CD4-positive, alpha-beta T cell treated with Interleukin-4 for 1 hour (primary cell): ENCODE data around the gene POLR2J3.
"Not testable (repeated sequence)": the region's sequence is repeated elsewhere in the genome, so short reads cannot be mapped to it uniquely, and the experiment has no call there.

Experiments used
- DNase-seq, 2 donors: peaks; one replicate each; pipeline ENCODE4 v3.0.0-alpha.2; 2020 to 2022

Gene POLR2J3

GRCh38 chr7:102581722-102582121 is 9.3 kb upstream of the POLR2J3 start:
- DNase-seq, result not testable (repeated sequence)

DNA sequence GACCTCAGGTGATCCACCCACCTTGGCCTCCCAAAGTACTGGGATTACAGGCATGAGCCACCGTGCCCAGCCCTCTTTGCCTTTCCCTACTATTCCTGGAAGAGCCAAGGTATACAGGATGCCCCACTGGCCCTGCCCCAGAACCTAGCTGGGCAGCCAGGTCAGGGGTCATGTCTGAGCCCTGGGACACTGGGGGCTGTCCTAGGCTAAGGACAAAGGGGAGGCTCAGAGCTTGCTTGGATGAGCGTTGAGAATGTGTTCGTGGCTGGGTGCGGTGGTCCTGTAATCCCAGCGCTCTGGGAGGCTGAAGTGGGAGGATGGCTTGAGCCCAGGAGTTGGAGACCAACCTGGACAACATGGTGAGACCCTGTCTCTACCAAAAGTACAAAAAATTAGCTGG is 6.1 kb upstream of the POLR2J3 start:
- DNase-seq, result not testable (repeated sequence)

DNA sequence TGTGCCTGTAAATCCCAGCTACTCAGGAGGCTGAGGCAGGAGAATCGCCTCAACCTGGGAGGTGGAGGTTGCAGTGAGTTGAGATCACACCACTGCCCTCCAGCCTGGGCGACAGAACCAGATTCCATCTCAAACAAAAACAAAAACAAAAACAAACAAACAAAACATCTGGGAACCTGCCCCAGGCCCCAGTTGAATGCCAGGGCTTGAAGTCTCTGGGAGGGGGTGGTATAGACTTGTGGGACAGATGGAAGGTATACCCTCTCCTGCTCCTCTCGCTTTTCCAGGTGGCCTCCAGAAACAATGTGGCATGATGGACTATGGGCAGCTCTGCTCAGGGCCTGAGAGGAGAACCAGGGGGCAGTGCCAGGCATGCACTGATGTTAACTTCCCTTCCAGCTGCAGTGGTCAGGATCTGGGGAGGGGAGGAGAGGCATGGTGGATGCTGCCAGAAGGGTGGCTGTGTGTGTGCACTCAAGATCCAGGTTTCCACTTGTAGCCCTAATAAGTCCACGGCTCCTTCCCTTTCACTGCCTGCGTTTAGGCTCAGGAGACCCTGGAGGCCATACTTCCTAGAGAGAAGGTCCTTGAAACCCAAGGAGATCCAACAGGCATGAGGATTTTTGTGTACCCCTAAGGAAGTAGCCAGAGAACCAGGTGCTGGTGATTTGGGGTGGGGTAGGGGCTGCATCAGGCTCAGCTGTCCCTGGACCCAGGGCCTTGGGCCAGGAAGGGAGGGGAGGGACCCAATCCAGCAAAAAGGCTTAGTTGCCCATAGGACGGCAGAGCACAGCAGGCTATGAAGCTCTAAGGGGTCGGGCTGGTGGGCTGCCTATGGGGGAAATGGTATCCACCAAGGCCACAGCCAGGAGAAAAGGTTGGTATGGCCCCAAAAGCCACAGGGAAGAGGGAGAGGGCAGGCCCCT is 5.2 kb upstream of the POLR2J3 start:
- DNase-seq, result not testable (repeated sequence)

- not testable (repeated sequence) for DNase-seq
Observed at GRCh38 chr7:102576363-102576762, 4.0 kb upstream of the POLR2J3 start.

DNA sequence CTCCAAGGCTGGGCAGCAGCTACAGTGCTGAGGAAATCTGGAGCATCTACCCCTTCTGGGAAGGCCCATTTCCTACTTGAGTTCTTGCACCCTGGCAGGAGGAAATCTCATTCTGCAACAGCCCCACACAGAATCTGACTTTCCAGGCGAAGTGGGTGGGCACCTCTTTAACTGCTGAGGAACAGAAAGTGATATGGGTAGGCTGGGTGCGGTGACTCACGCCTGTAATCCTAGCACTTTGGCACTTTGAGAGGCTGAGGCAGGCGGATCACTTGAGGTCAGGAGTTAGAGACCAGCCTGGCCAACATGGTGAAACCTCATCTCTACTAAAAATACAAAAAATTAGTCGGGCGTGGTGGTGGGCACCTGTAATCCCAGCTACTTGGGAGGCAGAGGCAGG is 2.2 kb upstream of the POLR2J3 start:
- not testable (repeated sequence) for DNase-seq

- not testable (repeated sequence) for DNase-seq
Observed at GRCh38 chr7:102568620-102569019, 3.8 kb downstream of the POLR2J3 start.

DNA sequence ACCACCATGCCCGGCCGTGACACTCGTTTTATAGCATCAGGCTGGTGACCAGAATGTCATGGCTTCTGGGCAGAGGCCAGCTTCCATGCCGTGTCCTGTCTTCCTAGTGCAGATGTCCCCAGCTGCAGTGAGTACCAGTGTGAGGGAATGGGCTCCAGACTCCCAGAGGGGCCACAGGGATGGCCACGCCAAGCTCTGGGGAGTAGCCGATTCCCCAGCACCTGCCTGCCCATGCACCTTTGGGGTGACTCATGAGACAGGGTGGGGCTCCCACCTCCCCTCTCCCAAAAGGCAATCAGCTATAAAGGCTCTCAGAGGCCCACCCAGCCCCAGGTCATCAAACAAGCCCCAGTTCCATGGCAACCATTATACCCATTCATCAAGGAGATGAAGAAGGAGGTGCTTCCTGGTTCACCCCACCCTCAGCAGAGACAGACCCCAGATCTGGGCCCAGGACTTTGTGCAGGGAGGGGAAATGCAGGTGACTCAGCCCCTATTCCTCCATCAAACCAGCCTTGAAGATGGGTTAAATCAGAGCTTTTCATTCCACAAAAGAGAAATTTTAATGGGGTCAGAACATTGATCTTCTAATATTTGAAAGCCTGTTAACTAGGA is 21.5 kb downstream of the POLR2J3 start, which contains the start of gene SPDYE2:
Gene SPDYE2, plus strand, starts transcription at position 419 of the 615 bp plus-strand sequence. CDS start 2,030 bp downstream, outside the sequence.
- not testable (repeated sequence) for DNase-seq

GRCh38 chr7:102546353-102546752 is 26.0 kb downstream of the POLR2J3 start:
- not testable (repeated sequence) for DNase-seq

DNA sequence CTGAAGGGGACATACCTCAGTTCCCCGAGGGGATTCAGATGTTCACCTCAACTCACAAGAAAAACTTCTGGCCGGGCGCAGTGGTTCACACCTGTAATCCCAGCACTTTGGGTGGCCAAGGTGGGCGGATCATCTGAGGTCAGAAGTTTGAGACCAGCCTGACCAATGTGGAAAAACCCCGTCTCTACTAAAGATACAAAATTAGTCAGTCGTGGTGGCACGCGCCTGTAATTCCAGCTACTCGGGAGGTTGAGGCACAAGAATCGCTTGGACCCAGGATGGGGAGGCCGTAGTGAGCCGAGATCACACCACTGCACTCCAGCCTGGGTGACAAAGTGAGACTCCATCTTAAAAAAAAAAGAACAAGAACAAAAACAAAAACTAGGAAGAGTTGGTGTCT is 27.1 kb downstream of the POLR2J3 start:
- not testable (repeated sequence) for DNase-seq

GRCh38 chr7:102544372-102544771 is 28.0 kb downstream of the POLR2J3 start:
- not testable (repeated sequence) for DNase-seq

DNA sequence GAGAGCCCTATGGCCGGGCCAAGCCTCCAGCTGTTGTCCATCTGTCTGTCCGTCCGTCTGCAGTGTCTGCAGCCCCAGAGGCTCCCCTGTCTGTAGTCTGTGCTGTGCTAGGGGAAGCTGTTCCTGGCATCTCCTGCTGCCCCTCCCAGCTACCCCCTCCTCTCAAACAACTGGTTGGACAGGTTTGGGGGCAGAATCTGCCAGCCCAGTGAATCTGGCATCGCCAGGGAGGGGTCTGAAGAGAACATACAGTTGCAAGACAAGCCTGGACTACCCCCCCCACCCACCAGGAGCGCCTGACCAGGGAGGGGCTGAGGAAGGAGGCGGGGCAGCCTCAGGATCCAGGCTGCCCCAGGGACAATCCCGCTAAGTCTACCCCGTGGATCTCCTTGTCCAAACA is 28.8 kb downstream of the POLR2J3 start, which contains the start of gene UPK3BL2:
Gene UPK3BL2, minus strand, starts transcription at position 101 of the 400 bp plus-strand sequence. Its CDS starts 60 bp downstream, at position 41.
- not testable (repeated sequence) for DNase-seq

DNA sequence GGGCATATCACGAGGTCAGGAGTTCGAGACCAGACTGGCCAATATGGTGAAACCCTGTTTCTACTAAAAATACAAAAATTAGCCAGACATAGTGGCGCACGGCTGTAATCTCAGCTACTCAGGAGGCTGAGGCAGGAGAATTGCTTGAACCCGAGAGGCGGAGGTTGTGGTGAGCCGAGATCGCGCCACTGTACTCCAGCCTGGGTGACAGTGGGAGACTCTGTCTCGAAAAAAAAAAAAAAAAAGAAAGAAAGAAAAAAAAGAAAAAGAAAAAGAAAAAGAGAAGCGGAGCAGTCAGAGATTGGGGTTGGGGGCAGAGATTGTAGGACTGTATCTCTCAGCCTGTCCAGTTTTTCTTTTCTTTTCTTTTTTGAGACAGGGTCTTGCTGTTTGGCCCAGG is 29.6 kb downstream of the POLR2J3 start:
- DNase-seq, result not testable (repeated sequence)

- not testable (repeated sequence) for DNase-seq
Observed at GRCh38 chr7:102542083-102542482, 30.3 kb downstream of the POLR2J3 start.

GRCh38 chr7:102540604-102541003 is 31.8 kb downstream of the POLR2J3 start:
- not testable (repeated sequence) for DNase-seq

- not testable (repeated sequence) for DNase-seq
Observed at GRCh38 chr7:102535062-102535615, 37.2 kb downstream of the POLR2J3 start.

- not testable (repeated sequence) for DNase-seq
Observed at GRCh38 chr7:102532127-102532526, 40.3 kb downstream of the POLR2J3 start.

GRCh38 chr7:102531583-102531982 is 40.8 kb downstream of the POLR2J3 start:
- not testable (repeated sequence) for DNase-seq

DNA sequence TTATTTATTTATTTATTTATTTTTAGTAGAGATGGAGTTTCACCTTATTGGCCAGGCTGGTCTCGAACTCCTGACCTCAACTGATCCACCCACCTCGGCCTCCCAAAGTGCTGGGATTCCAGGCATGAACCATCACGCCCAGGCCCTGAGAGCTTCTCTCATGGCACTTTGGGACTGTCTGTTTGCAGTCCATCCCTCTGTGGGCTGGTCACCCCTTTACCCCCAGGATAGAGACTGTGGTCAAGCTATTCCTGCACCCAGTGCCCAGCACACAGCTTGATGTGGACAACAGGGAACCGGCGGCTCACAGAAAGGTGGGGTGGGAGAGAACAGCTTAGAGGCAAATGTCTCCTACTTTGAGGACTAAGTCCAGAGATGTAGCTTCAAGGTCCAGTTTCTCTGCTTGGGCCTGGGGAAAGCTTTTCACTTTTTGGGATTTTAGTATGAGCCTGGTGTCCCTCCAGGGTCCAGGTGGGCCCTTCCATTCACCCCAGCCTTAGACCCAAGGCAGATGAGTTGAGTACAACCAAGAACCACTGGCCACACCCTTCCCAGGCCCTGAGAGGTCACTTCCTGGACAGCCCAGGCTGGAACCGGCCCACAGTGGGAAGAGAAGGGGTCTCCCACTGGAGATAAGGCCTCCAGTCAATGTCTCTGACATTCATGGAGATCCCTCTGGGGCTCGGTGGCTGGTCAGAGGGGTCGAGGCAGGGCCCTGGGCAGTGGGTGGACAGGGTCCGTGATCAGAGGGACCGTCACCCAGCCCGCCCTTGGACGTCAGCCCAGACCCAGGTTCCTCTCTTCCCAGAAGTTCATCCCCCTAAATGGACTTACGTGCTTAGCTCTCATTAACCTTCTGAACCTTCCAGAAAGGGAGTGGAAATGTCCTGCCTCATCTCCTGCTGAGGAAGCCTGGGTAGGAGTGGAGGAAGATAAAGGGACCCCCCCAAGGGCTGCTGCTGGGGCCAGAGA is 44.3 kb downstream of the POLR2J3 start:
- not testable (repeated sequence) for DNase-seq

GRCh38 chr7:102527182-102527581 is 45.2 kb downstream of the POLR2J3 start:
- not testable (repeated sequence) for DNase-seq

DNA sequence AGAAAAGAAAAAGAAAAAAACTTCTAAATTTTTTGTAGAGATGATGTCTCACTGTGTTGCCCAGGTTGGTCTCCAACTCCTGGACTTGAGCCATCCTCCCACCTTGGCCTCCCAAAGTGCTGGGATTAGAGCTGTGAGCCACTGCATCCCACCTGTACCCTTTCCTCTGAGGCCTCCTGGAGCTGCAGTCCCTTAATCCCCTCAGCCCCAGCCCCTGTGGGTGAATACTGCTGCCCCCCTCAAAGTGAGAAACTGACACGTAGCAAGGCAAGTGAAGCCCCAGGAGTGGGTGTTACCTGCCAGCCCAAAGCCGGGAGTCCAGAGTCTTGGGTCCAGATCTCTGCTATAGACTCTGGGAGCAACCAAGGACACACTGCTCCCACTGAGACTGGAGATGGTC is 47.6 kb downstream of the POLR2J3 start:
- not testable (repeated sequence) for DNase-seq

- DNase-seq, result not testable (repeated sequence)
Observed at GRCh38 chr7:102520797-102521196, 51.6 kb downstream of the POLR2J3 start.
